HL-60/S4 (cell line): ENCODE results near the gene ACAN.

Experiments
- in situ Hi-C: fragments of 300-500 bp; cut with MboI; formaldehyde crosslinking; loops from 2 replicates; pipeline ENCODE4 v1.14.3; 2022; ENCODE audit warnings: low sequenced_read_pairs

ACAN gene

DNA sequence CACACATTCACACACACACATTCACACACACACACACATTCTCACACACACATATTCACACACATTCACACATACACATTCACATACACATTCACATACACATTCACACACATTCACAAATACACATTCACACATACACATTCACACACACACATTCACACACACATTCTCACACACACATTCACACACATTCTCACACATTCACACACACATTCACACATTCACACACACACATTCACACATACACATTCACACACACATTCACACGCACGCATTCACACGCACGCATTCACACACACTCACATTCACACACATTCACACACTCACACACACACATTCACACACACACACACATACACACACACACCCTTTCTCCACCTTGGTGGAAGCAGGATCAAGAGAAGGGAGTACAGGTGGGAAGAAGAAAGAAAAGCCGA lies 97.8 kb downstream of the ACAN start:
- in situ Hi-C loops: loop anchor here (10.0 to 25.0 kb wide), 2 partner anchors 114 to 286 kb away; no protein-coding TSS in a partner anchor

DNA sequence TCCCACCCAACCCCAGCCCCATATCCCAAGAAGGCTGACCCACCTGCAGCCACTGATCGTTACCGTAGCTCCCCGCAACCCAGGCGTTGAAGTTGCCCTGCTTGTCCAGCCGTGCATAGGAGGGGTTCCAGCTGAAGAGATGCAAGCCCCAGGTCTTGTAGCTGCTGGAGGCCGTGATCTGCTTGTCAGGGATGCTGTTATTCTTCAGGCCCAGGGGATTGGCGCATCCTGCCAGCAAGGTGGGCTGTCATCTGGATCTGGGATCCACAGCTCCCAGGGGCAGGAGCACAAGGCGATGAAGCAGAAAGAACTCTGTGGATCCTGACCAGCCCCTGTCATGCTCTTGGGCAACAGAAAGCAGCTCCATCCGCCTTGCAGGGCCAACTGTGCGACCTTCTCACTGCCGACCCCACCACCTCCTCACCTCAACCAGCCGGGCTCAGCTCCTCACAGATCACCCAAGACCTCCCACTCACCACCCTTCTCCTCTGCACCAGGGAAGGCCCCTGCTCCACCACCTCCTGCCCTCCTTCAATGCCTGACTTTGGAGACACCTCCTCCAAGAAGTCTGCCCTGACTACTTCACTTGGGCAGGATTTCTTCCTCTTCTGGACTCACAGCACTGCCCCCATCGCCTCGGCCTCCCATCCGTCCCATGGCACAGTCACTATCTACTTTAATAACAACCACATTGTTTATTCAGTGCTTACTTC lies 98.4 kb downstream of the ACAN start:
- in situ Hi-C loops: loop anchor here (10.0 to 25.0 kb wide), 2 partner anchors 113 to 286 kb away; no protein-coding TSS in a partner anchor

DNA sequence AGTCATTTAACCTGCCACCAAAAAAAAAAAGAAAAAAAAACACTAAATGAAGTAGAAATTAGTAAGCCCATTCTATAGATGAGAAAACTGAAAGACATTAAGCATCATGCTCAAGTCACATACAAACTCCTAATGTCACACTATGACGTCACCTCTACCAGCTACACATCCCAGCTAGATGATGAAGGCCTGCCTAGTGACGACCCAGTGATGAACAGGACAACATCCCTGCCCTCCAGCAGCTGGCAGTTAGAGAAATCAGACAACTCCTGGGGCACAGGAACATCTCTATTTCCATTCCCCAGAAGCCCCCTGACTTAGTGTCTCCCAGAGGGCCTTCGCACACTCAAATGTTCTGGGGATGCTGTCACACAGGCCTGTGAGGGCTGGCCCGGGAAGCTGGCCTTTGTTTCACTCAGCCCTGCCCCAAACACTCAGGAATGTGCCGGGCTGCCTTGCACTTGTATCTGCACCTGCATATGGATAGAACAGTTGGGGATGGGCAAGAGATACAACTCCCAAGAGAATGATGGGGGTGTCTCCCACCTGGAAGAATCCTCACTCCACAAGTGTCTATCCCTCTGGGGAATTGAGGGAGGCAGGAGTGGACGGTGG lies 99.1 kb downstream of the ACAN start:
- in situ Hi-C loops: loop anchor here (10.0 to 25.0 kb wide), 2 partner anchors 112 to 285 kb away; no protein-coding TSS in a partner anchor

DNA sequence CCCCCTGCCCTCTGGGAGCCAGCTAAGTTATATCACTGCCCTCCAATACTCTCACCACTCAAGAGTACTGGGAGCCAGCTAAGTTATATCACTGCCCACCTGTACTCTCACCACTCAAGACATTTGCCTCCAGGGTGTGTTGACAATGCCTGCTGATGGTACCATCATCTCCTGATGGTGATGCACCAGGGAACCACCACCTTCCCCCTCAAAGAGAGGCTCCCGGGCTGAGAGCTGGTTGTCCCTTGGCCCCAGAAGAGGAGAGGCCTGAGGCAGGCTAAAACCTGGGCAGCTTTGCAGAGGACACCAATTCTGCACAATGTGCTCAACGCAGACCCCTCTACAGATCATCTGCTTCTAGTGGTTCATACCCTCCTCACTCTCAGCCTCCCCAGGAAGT lies 99.6 kb downstream of the ACAN start:
- in situ Hi-C loops: loop anchor here (10.0 to 25.0 kb wide), 2 partner anchors 112 to 284 kb away; no protein-coding TSS in a partner anchor

DNA sequence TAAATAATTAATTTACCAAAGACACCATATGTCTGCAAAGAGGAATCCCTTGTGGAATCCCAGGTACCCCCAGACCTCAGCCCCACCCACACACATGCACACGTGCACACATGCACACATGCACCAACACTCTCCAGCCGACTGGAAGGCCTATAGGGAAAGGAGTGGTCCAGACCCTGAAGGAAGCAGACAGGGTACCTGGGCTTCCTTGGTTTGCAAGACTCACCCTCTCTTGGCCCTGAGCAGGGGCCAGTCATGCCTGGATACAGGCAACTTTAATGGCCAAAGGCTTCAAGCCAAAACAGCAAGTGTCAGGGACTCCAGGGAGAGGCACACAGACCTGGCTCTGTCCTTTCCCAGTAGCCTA lies 101.0 kb downstream of the ACAN start:
- in situ Hi-C loops: loop anchor here (10.0 to 25.0 kb wide), 2 partner anchors 111 to 283 kb away; no protein-coding TSS in a partner anchor

DNA sequence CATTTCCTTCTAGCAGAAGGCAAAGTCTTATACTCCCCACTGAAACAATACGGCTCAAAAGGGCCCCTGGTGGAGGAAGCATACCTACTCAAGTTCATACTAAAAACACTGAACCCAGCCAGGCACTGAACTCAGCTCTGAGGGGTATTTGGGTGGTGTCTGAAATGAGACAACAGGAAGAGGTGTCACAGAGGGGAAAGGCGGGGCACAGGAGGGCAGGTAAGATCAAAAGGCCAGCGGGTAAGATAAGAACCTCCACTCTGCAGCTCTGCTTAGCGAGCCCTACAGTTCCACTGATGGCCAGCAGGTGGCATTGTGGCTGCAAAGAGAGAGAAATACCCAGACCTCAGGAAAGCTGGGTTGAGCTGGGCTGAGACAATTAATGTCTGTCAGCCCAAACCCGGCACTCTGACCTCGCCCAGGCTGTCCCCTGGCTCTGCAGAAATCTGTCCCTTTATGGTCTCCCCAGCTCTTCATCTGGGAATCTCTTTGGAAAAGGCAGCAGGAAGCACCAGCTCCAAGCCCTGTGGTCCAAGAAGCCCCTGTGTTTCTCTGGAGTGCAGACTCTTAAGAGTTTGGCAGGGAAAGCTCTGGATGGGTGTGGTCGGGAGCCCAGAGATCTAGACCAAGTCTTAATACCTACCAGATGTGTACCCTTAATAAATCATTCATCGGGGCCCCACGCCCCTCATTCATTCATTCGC lies 101.5 kb downstream of the ACAN start:
- in situ Hi-C loops: loop anchor here (10.0 to 25.0 kb wide), 2 partner anchors 110 to 283 kb away; no protein-coding TSS in a partner anchor

DNA sequence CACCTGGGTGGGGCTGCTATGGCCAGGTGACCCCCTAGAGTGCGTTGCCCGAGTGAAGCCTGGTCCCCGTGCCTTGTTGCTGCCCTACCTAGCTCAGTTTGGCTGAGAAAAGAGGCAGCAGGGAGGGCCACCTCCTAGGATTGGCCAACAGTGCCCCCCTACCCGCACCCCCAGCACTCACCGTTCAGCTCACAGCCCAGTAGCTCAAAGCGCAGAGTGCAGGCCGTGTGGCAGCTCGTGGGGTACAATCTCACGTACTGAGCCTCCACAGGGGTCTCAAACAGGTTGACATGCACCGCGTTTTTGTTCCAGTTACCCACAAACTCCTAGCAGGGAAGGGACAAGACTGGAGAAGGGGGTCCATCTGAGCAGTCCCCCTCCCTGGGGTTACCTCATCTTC lies 102.3 kb downstream of the ACAN start:
- in situ Hi-C loops: loop anchor here (10.0 to 25.0 kb wide), 2 partner anchors 109 to 282 kb away; no protein-coding TSS in a partner anchor

DNA sequence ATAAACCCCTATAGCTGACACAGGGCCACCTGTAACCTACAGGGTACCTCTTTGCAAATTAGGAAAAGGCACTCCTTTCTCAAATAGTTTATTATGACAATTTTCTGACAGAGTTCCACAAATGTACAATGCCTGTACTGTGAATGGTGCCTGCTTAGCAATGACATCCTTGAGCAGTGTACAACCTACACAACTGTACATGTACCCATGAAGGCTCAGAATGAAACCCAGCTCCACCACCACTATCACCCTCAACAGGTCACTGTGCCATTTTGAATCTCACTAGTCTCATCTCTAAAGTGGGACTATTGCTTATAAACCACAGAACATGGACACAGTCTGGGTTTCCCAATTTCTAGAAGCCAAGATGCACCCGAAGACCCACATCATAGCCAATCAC lies 102.9 kb downstream of the ACAN start:
- in situ Hi-C loops: loop anchor here (10.0 to 25.0 kb wide), 2 partner anchors 109 to 281 kb away; no protein-coding TSS in a partner anchor

DNA sequence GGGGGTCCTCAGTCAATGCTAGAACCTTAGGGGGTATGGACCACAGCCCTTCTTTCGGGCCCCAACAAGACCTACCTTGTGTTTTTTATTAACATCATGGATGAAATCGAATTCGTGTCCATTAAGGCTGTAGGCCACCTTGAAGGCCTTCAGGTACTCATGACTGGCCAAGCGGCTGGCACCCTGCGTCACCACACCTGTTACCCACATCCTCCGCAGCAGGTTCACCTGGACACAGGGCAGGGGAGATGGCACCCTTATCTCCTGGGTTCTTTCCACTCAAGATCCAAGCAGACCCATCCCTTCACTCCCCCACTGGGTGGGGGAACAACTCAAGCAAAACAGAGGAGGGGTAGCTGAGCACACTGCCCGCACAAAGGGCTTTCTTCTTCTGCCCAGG lies 103.3 kb downstream of the ACAN start:
- in situ Hi-C loops: loop anchor here (10.0 to 25.0 kb wide), 2 partner anchors 108 to 281 kb away; no protein-coding TSS in a partner anchor

DNA sequence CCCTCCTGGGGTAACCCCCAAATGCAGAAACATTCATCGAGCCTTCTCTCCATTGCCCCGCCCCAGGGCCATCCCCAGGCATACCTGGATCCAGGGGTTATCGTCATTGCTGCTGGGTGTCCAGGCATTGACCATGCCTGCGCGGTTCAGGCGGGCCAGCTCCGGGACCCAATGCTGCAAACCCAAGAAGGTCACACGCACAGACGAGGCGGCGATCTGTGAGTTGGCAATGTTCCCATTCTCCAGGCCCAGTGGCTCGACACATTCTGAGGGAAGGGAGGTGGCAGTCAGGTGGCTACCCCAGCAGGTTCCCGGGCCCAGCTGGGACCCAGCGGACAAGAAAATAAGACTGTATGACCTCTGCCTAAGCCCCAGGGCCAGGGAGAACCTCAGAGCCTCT lies 103.9 kb downstream of the ACAN start:
- in situ Hi-C loops: loop anchor here (10.0 to 25.0 kb wide), 2 partner anchors 108 to 280 kb away; no protein-coding TSS in a partner anchor

DNA sequence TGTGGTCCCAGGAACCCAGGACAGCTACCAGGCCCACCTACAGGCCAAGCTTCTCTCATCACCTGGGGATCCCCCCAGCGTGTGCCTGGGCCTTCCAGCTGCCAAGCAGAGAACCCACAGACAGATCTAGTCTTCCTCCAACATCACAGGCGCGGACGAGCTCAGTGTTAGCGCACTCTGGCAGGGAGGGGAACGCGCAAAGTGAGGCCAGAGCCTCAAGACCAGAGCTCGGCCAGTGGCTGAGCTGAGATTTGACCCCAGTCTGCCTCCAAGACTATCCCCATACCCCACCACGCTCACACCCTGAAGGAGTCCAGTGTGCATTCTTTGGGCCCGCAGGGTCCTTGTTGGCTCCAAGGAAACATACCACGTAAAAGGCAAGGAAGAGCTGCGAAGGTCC lies 104.9 kb downstream of the ACAN start:
- in situ Hi-C loops: loop anchor here (10.0 to 25.0 kb wide), 2 partner anchors 107 to 279 kb away; no protein-coding TSS in a partner anchor

DNA sequence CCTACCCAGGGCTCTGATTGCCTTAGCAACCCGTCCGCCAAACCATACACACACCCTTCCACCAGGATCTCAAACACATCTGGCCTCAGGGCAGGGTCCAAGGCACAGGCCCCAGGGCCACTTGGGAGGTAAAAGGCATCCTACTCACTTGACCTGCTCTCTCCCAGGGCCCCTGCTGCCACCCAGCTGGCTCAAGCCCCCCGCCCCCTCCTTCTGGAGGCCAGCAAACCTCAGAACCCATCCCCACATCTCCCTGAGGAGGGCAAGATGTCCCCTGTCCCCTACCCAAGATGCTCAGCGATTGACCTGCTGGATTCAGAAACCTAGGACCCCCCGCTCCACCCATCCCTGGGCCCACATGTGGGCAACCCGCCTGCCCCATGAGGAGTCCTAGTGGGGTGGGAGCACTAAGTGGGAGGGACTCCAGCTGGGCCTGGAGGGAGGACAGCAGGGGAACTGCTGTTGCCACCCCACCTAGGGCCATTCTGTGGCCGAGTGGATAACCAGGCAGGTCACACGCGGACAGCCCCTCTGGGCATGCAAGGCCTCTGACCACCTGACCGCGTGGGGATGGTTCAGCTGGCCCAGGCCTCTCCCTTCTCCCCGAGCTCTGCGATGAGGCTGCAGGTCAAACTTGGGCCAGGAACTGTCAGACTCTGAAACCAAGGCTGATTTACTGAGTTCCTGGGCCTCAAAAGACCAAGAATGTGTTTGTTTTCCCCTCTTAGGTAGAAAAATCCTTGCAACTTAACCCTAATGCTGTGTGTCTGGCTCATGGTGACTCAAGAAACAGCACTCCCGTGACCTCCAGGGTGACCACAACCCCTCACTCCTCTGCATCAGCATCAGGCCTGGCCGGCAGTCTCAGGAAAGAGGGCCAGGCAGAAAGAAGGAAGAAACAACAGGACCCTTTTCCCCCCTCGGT lies 105.7 kb downstream of the ACAN start:
- in situ Hi-C loops: loop anchor here (10.0 to 25.0 kb wide), 2 partner anchors 106 to 278 kb away; no protein-coding TSS in a partner anchor

DNA sequence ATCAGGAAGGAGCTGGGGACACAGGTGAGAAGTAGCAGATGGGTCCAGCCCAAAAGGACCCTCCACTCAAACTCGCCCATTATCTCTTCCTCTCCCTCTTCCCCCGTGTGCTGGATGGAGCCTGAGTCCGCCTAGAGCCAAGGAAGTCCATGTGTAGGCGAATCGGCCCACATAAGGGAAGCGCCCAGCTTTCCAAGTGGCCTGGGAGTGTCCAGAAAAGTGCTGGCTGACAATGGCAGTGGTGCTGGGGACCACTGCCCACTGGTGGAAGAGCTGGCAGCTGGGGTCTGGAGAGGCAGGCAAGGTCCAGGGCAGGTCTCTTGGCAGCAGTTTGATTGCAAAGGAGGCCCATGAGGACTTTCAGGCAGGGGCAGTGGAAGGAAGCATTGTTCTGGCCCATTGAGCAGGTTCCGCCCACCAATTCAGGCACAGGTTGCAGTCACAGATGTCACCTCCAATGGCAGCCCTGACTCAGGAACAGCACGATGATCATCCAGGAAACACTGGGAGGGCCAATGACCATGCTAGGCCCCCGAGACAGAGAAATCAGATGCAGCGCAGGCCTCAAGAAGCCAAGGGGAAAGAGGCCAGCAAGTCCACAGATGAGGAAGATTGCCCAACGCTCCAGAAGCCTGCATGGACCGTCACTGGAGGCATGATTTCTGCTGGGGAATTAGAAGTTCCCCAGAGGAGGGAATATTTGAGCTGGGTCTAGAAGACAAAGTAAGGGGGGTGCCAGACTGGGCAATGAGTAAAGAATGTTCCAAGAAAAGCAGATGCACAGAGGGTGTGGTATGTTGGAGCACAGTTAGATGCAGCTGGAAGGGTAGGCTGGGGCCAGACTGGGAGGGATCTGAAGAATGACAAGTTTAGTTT lies 107.0 kb downstream of the ACAN start:
- in situ Hi-C loops: loop anchor here (10.0 to 25.0 kb wide), 2 partner anchors 105 to 277 kb away; no protein-coding TSS in a partner anchor

DNA sequence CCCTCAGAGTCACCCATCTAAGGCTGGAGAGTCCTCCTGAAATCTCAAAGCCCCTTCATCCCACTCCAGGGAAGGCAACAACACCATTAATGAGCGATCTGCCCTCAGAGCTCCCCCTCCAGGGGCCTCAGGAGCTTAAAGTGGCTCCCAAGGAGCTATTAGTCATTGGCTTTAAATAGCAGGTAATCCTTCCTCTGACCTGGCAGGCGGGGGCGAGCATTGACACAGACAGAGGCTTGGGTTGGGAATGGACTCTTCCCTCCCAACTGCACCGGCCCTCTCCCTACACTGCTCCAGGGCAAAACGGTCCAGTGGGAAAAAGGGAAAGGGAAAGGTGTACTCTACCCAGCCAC lies 108.5 kb downstream of the ACAN start:
- in situ Hi-C loops: loop anchor here (25.0 kb wide), 1 partner anchor 276 kb away; no protein-coding TSS in a partner anchor

DNA sequence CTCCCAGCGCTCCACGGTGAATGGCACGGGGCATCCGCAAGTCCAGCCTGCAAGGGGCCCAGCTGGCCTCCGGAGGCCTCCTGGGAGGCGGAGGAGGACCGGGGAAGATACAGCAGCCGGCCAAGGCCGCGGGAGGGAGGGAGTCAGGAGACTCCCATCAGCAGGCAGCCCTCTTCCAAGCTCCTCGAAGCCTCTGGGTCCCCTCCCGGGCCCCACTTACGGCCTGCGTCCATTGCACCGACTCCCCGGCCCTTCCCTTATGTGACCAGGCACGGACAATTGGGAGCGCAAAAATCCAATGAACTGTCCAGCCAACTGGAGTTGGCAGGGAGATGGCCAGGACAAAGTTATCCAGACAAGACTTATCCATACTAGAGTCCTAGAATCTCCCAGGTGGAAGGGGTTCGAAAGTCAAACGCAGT lies 109.3 kb downstream of the ACAN start:
- in situ Hi-C loops: loop anchor here (25.0 kb wide), 1 partner anchor 275 kb away; no protein-coding TSS in a partner anchor

DNA sequence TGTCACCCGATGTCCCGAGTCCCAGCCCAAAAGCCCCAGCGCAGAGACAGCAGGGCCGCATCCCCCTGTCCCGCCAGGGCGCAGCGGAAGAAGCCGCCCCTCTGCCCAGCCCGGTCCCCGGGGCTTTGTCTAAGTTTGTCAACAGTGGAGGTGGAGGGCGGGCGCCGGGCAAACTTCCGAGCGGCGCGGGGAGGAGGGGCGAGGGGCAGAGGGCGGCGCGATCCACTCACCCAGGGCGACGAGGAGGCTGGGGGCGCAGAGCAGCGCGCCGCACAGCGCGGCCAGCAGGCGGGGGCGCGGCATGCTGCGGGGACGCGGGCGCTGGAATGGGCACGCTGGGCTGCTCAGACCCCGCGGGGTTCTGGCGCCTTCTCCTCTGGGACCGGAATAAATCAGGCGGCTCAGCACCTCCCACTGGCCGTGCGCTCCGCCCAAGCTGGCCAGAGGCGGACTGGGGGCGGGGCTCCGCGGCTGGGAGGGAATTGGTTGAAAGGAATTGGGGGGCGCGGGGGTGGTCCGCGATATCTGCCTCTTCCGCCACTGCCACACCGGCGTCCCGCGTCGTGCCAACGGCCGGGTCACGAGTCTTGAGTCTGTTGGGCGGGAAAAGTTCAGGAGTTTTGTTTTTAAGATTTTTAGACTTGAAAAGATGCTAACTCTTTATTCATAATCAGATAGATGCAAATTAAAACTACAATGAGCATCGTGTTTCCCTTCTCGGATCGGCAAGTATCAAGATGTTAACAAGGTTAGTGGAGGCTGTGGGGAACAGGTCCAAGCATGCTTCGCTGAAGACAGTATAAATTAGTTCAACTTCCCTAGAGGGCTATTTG lies 110.0 kb downstream of the ACAN start, which contains the start of gene MFGE8:
Gene MFGE8, minus strand, starts transcription at position 363 of the 833 bp plus-strand sequence. Its CDS starts 60 bp downstream, at position 303.
- in situ Hi-C loops: loop anchor here (25.0 kb wide), 1 partner anchor 274 kb away; no protein-coding TSS in a partner anchor

DNA sequence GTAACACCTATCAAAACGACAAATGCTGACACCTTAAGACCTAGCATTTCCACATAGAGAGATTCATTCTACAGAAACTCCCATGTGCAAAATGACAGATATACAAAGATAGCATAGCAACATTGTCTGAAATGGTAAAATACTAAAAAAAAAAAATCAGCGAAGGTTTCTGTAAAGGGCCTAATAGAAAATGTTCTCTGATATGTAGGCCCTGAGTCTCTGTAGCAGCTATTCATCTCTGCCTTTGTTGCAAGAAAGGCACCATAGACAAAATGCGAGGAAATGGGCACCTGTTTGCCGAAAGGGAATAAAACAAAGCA lies 110.6 kb downstream of the ACAN start:
- in situ Hi-C loops: loop anchor here (25.0 kb wide), 1 partner anchor 273 kb away; no protein-coding TSS in a partner anchor

DNA sequence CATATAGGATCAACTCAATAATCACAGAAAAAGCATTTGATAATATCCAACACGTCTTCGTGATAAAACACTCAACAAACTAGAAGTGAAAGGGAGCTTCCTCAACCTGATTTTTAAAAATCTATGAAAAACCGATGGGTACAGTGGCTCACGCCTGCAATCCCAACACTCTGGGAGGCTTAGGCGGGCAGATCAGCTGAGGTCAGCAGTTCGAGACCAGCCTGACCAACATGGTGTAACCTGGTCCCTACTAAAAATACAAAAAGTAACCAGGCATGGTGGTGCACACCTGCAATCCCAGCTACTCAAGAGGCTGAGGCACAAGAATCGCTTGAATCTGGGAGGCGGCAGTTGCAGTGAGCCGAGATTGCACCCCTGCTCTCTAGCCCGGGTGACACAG lies 112.1 kb downstream of the ACAN start:
- in situ Hi-C loops: loop anchor here (25.0 kb wide), 1 partner anchor 272 kb away; no protein-coding TSS in a partner anchor
